ENCODE measurements around the gene MCTP2.

The MCTP2 gene

GRCh38 chr15:94363382-94363781 lies 132.0 kb downstream of the MCTP2 start:
- no peak for DNase-seq

- no peak for DNase-seq
These were observed 135.4 kb downstream of the MCTP2 start for GRCh38 chr15:94366781-94367180.

- no peak for DNase-seq
These were observed 136.6 kb downstream of the MCTP2 start for GRCh38 chr15:94367726-94368535.

- DNase-seq, result no peak
These were observed 139.0 kb downstream of the MCTP2 start for GRCh38 chr15:94370206-94370935.

- no peak for DNase-seq
These were observed 139.6 kb downstream of the MCTP2 start for GRCh38 chr15:94370936-94371285.

- no peak for DNase-seq
These were observed 141.5 kb downstream of the MCTP2 start for GRCh38 chr15:94372821-94373220.

- DNase-seq, result no peak
These were observed 144.6 kb downstream of the MCTP2 start for GRCh38 chr15:94375997-94376396.

- no peak for DNase-seq
These were observed 148.6 kb downstream of the MCTP2 start for GRCh38 chr15:94379986-94380385.

GRCh38 chr15:94380798-94381197 lies 149.4 kb downstream of the MCTP2 start:
- DNase-seq, result no peak

- no peak for DNase-seq
These were observed 150.0 kb downstream of the MCTP2 start for GRCh38 chr15:94381384-94381783.

- DNase-seq, result no peak
These were observed 151.7 kb downstream of the MCTP2 start for GRCh38 chr15:94383041-94383440.

GRCh38 chr15:94383706-94384105 lies 152.3 kb downstream of the MCTP2 start:
- no peak for DNase-seq

GRCh38 chr15:94385441-94385840 lies 154.1 kb downstream of the MCTP2 start:
- DNase-seq, result no peak

GRCh38 chr15:94386351-94386750 lies 155.0 kb downstream of the MCTP2 start:
- DNase-seq, result no peak

- DNase-seq, result peak; percentile 6
These were observed 156.1 kb downstream of the MCTP2 start for GRCh38 chr15:94387442-94387841.

GRCh38 chr15:94387849-94388441 lies 156.6 kb downstream of the MCTP2 start:
- peak; percentile 22 for DNase-seq

GRCh38 chr15:94395640-94396039 lies 164.3 kb downstream of the MCTP2 start:
- no peak for DNase-seq

- DNase-seq, result no peak
These were observed 166.0 kb downstream of the MCTP2 start for GRCh38 chr15:94397337-94397736.

GRCh38 chr15:94398001-94398400 lies 166.6 kb downstream of the MCTP2 start:
- DNase-seq, result no peak

- no peak for DNase-seq
These were observed 169.4 kb downstream of the MCTP2 start for GRCh38 chr15:94400526-94401298.

- DNase-seq, result no peak
These were observed 172.0 kb downstream of the MCTP2 start for GRCh38 chr15:94403331-94403730.

- DNase-seq, result no peak
These were observed 173.4 kb downstream of the MCTP2 start for GRCh38 chr15:94404733-94405283.

- no peak for DNase-seq
These were observed 179.9 kb downstream of the MCTP2 start for GRCh38 chr15:94411285-94411684.
